Thoracic aorta (tissue), 2 donors: ENCODE results near the gene PPP4R1. TPM values are rescaled to one million over a fixed set of nuclear protein-coding genes. Genes with fewer than 3 reads are reported as not detected.
A peak's percentile ranks its signal among the peaks of the same experiment; 100 is the strongest.

ENCODE experiments used
- ATAC-seq: fragments of 150-250 bp; one replicate; pipeline ENCODE4 v1.8.0; 2017; ENCODE audit warnings: low read depth; ENCODE audit not compliant: insufficient number of reproducible peaks, low FRiP score
- DNase-seq: peaks from one replicate; pipeline ENCODE4 v3.0.0-alpha.2; 2020; ENCODE audit warnings: low spot score
- H3K27ac ChIP-seq, 2 donors: fragments of 200-600 bp; sonication (generic); 1 replicate in 1 of 2; 2 replicates in 1 of 2; pipeline ENCODE4 v1.5.1; 2016; ENCODE audit warnings: mild to moderate bottlenecking in 2 of 2, moderate library complexity in 2 of 2
- H3K27me3 ChIP-seq: fragments of 200-600 bp; sonication (generic); replicated peaks from 2 replicates; pipeline ENCODE4 v1.6.0; 2016; ENCODE audit warnings: mild to moderate bottlenecking; ENCODE audit not compliant: insufficient read depth
- H3K36me3 ChIP-seq: fragments of 200-600 bp; sonication (generic); one replicate; pipeline ENCODE4 v1.5.1; 2016
- H3K4me1 ChIP-seq, 2 donors: fragments of 200-600 bp; sonication (generic); 1 replicate in 1 of 2; 2 replicates in 1 of 2; pipeline versions ENCODE4 v1.5.1 to v1.6.0; 2016; ENCODE audit warnings: low read depth in 2 of 2, mild to moderate bottlenecking in 1 of 2; ENCODE audit not compliant: control insufficient read depth in 1 of 2
- H3K4me3 ChIP-seq: fragments of 200-600 bp; sonication (generic); 2 replicates; pipeline ENCODE4 v1.5.1; 2016; ENCODE audit warnings: mild to moderate bottlenecking
- H3K9me3 ChIP-seq: fragments of 200-600 bp; sonication (generic); 2 replicates; pipeline ENCODE4 v1.5.1; 2016
- CTCF ChIP-seq: fragments of 200-600 bp; sonication (generic); IDR thresholded peaks from one replicate; pipeline ENCODE4 v1.5.1; 2019; ENCODE audit warnings: antibody characterized with exemption
- total RNA-seq, 2 donors: library from RNA; depleted of rRNA; stranded (reverse); fragments of >200 nt; gene quantifications; one replicate each; pipeline versions ENCODE4 v1.1.0 to v1.2.3, GENCODE V29; 2016

The PPP4R1 gene
- total RNA-seq, 2 donors from 2014 or later: 89.3 to 121 TPM

GRCh38 chr18:9577361-9577760 is 37.0 kb downstream of the PPP4R1 start:
- TF ChIP-seq CTCF: no peak
- Histone ChIP-seq H3K9me3 (no peaks in the 10 kb centered on the region), H3K4me1 (peaks cover 4 to 8% of the 10 kb centered on the region in 2 donors), H3K27me3 (no peaks in the 10 kb centered on the region), H3K4me3 (no peak overlapping the region), H3K27ac (no peak overlapping the region), H3K36me3 (peaks cover 3% of the 10 kb centered on the region)
- ATAC-seq (no peak), DNase-seq (no peak)

- no peak overlapping the region for H3K27ac ChIP-seq
- H3K36me3 ChIP-seq: peaks cover 2% of the 10 kb centered on the region
- peak; percentile 88 for TF ChIP-seq CTCF
- H3K4me1 ChIP-seq: peaks cover 4 to 8% of the 10 kb centered on the region in 2 donors
- H3K9me3 ChIP-seq: no peaks in the 10 kb centered on the region
- no peaks in the 10 kb centered on the region for H3K27me3 ChIP-seq
- peak overlapping the region; percentile 10 for H3K4me3 ChIP-seq
- peak; percentile 78 for DNase-seq
- peak; percentile 93 for ATAC-seq
Observed at GRCh38 chr18:9575558-9575957, 38.8 kb downstream of the PPP4R1 start.

- no peak for TF ChIP-seq CTCF
- H3K27ac ChIP-seq: no peak overlapping the region
- no peaks in the 10 kb centered on the region for H3K9me3 ChIP-seq
- H3K4me1 ChIP-seq: peaks cover 4 to 8% of the 10 kb centered on the region in 2 donors
- ATAC-seq (no peak), DNase-seq (no peak)
- no peaks in the 10 kb centered on the region for H3K27me3 ChIP-seq
- peaks cover 9% of the 10 kb centered on the region for H3K36me3 ChIP-seq
- no peak overlapping the region for H3K4me3 ChIP-seq
Observed at GRCh38 chr18:9574473-9575115, 39.8 kb downstream of the PPP4R1 start.

- peaks cover 9% of the 10 kb centered on the region for H3K36me3 ChIP-seq
- no peaks in the 10 kb centered on the region for H3K27me3 ChIP-seq
- H3K4me3 ChIP-seq: no peak overlapping the region
- H3K9me3 ChIP-seq: no peaks in the 10 kb centered on the region
- no peak for TF ChIP-seq CTCF
- ATAC-seq (no peak), DNase-seq (no peak)
- no peak overlapping the region for H3K27ac ChIP-seq
- peaks cover 4 to 8% of the 10 kb centered on the region in 2 donors for H3K4me1 ChIP-seq
Observed at GRCh38 chr18:9571546-9571945, 42.8 kb downstream of the PPP4R1 start.

- H3K27me3 ChIP-seq: no peaks in the 10 kb centered on the region
- H3K4me1 ChIP-seq: peaks cover 0 to 11% of the 10 kb centered on the region in 2 donors
- no peak overlapping the region for H3K27ac ChIP-seq
- no peaks in the 10 kb centered on the region for H3K9me3 ChIP-seq
- DNase-seq (no peak), ATAC-seq (no peak)
- TF ChIP-seq CTCF: no peak
- peaks cover 9% of the 10 kb centered on the region for H3K36me3 ChIP-seq
- no peak overlapping the region for H3K4me3 ChIP-seq
Observed at GRCh38 chr18:9570255-9570654, 44.1 kb downstream of the PPP4R1 start.
